HepG2 (cell line): ENCODE measurements around the gene THADA. TPM values are rescaled to one million over a fixed set of nuclear protein-coding genes. Genes with fewer than 3 reads are reported as not detected.

ENCODE experiments used
- EHMT2 ChIP-seq: fragments of 200-600 bp; sonication (generic); IDR thresholded peaks from 2 replicates; pipeline ENCODE4 v1.7.0; 2017; ENCODE audit warnings: antibody characterized with exemption, low read depth, low read length, borderline replicate concordance
- EZH2 ChIP-seq: conservative IDR thresholded peaks from 2 replicates; pipeline ENCODE4 v1.6.1; 2012; ENCODE audit warnings: mild to moderate bottlenecking, low read depth, low read length, moderate library complexity
- GLMP ChIP-seq: sonication (generic); formaldehyde crosslinking; IDR thresholded peaks from 2 replicates; pipeline ENCODE4 v1.9.0; 2021; ENCODE audit warnings: missing genetic modification reagents, mild to moderate bottlenecking, borderline replicate concordance
- HNF1A ChIP-seq, 2 experiments: sonication (generic) in 1 of 2; formaldehyde crosslinking in 1 of 2; IDR thresholded peaks; 2 replicates each; pipeline versions ENCODE4 v1.4.0 to v1.6.1; 2016 to 2020; ENCODE audit warnings: borderline replicate concordance in 1 of 2, low read depth in 1 of 2, mild to moderate bottlenecking in 1 of 2, missing genetic modification reagents in 1 of 2
- MZF1 ChIP-seq: sonication (generic); formaldehyde crosslinking; IDR thresholded peaks from 2 replicates; pipeline ENCODE4 v1.8.1; 2023; ENCODE audit warnings: mild to moderate bottlenecking, missing genetic modification reagents, borderline replicate concordance
- SALL2 ChIP-seq: sonication (generic); formaldehyde crosslinking; IDR thresholded peaks from 2 replicates; pipeline ENCODE4 v1.8.1; 2023; ENCODE audit warnings: mild to moderate bottlenecking, missing genetic modification reagents, inconsistent platforms
- ZBTB39 ChIP-seq: sonication (generic); formaldehyde crosslinking; IDR thresholded peaks from 2 replicates; pipeline ENCODE4 v1.5.0; 2020; ENCODE audit warnings: missing genetic modification reagents
- ZKSCAN5 ChIP-seq: sonication (generic); formaldehyde crosslinking; IDR thresholded peaks from 2 replicates; pipeline ENCODE4 v1.5.1; 2020; ENCODE audit warnings: mild to moderate bottlenecking, missing genetic modification reagents
- ZNF276 ChIP-seq: sonication (generic); formaldehyde crosslinking; IDR thresholded peaks from 2 replicates; pipeline ENCODE4 v1.4.0; 2020; ENCODE audit warnings: mild to moderate bottlenecking, low read depth, missing genetic modification reagents
- ZNF441 ChIP-seq: sonication (generic); formaldehyde crosslinking; IDR thresholded peaks from 2 replicates; pipeline ENCODE4 v1.7.0; 2021; ENCODE audit warnings: missing genetic modification reagents, borderline replicate concordance
- ZNF691 ChIP-seq: sonication (generic); formaldehyde crosslinking; IDR thresholded peaks from 2 replicates; pipeline ENCODE4 v1.4.0; 2020; ENCODE audit warnings: missing genetic modification reagents, low read depth, mild to moderate bottlenecking, borderline replicate concordance
- ZXDC ChIP-seq: sonication (generic); formaldehyde crosslinking; IDR thresholded peaks from 2 replicates; pipeline ENCODE4 v1.5.0; 2020; ENCODE audit warnings: mild to moderate bottlenecking, missing genetic modification reagents
- polyA plus RNA-seq, 8 experiments: library from polyadenylated mRNA; depleted of rRNA in 3 of 8; stranded (reverse) in 7 of 8; unstranded in 1 of 8; fragments of >200 nt; fragmentation: Illumina TruSeq in 4 of 8; extraction: Trizol in 4 of 8; gene quantifications; 2 replicates each; pipeline versions ENCODE4 v1.2.1 to v1.2.3, GENCODE V29; 2011 to 2016; ENCODE audit warnings: low read depth in 4 of 8, missing spikeins in 1 of 8, mixed read lengths in 1 of 8; ENCODE audit not compliant: insufficient read depth in 1 of 8
- total RNA-seq, 5 experiments: library from RNA; depleted of rRNA; stranded (reverse); fragments of >200 nt; fragmentation: Illumina TruSeq; extraction: Trizol; gene quantifications; 2 replicates each; pipeline ENCODE4 v1.2.3, GENCODE V29; 2016; ENCODE audit warnings: low read depth in 1 of 5

The THADA gene
- total and polyA plus RNA-seq, 2 of the 13 experiments (the other 11 are each of a cell fraction or from before 2014, with no cell fraction given) = 12.7 to 21.7 TPM

- TF ChIP-seq ZKSCAN5 = no peak
- no peak for TF ChIP-seq ZBTB39 (CRISPR knock-in tag)
- TF ChIP-seq ZXDC (CRISPR knock-in tag) = no peak
- TF ChIP-seq MZF1 (CRISPR knock-in tag) = no peak
- TF ChIP-seq ZNF691 = no peak
- TF ChIP-seq SALL2 (CRISPR knock-in tag) = no peak
- TF ChIP-seq EZH2 = no peak
- TF ChIP-seq ZNF441 = no peak
- no peak for TF ChIP-seq EHMT2
- no peak for TF ChIP-seq ZNF276 (CRISPR knock-in tag)
- TF ChIP-seq HNF1A (IDR thresholded peaks at IDR 0.05; ENCODE audit: low read depth) = no peak
- TF ChIP-seq HNF1A (CRISPR knock-in tag; IDR thresholded peaks at IDR 0.05; ENCODE audit: borderline replicate concordance) = 0 out of 2 replicates have a peak, but pooled peaks have one; percentile 21
- no peak for TF ChIP-seq GLMP
These were observed 263.2 kb downstream of the THADA start (continued) for GRCh38 chr2:43332653-43333052.
